H9 (cell line): ENCODE results near the gene TRPM8. TPM values are rescaled to one million over a fixed set of nuclear protein-coding genes. Genes with fewer than 3 reads are reported as not detected.

Experiments used
- DNase-seq: peaks from one replicate; pipeline ENCODE4 v3.0.0-alpha.2; 2017
- H2AFZ ChIP-seq: one replicate; pipeline ENCODE4 v1.6.1; 2013; ENCODE audit warnings: mild to moderate bottlenecking, low read length, control low read depth, moderate library complexity
- H2AK5ac ChIP-seq: 2 replicates; pipeline ENCODE4 v1.6.1; 2013; ENCODE audit warnings: low read length, control low read depth, mixed read lengths; ENCODE audit not compliant: insufficient read length
- H2BK120ac ChIP-seq: one replicate; pipeline ENCODE4 v1.6.1; 2013; ENCODE audit warnings: low read depth, mild to moderate bottlenecking, low read length, control low read depth, inconsistent platforms; ENCODE audit not compliant: poor library complexity, severe bottlenecking
- H2BK12ac ChIP-seq: 2 replicates; pipeline ENCODE4 v1.6.1; 2013; ENCODE audit warnings: low read length, control low read depth, mixed read lengths, low read depth; ENCODE audit not compliant: insufficient read length
- H2BK15ac ChIP-seq: 2 replicates; pipeline ENCODE4 v1.6.1; 2013; ENCODE audit warnings: low read depth, low read length, control low read depth
- H2BK20ac ChIP-seq: one replicate; pipeline ENCODE4 v1.6.1; 2013; ENCODE audit warnings: low read depth, mild to moderate bottlenecking, low read length, control low read depth, inconsistent platforms; ENCODE audit not compliant: poor library complexity, severe bottlenecking
- H2BK5ac ChIP-seq: 2 replicates; pipeline ENCODE4 v1.6.1; 2013; ENCODE audit warnings: low read length, control low read depth, mixed read lengths; ENCODE audit not compliant: insufficient read length
- H3K14ac ChIP-seq: 2 replicates; pipeline ENCODE4 v1.6.1; 2013; ENCODE audit warnings: low read length, control low read depth; ENCODE audit not compliant: insufficient read depth
- H3K18ac ChIP-seq: 2 replicates; pipeline ENCODE4 v1.6.1; 2013; ENCODE audit warnings: low read depth, mild to moderate bottlenecking, mixed read lengths, low read length, control low read depth; ENCODE audit not compliant: insufficient read length
- H3K23ac ChIP-seq: 2 replicates; pipeline ENCODE4 v1.6.1; 2013; ENCODE audit warnings: low read length, control low read depth, mixed read lengths, low read depth; ENCODE audit not compliant: insufficient read length
- H3K23me2 ChIP-seq: 2 replicates; pipeline ENCODE4 v1.6.1; 2013; ENCODE audit warnings: low read depth, mild to moderate bottlenecking, mixed read lengths, low read length, control low read depth; ENCODE audit not compliant: insufficient read length, poor library complexity, severe bottlenecking
- H3K27ac ChIP-seq: 2 replicates; pipeline ENCODE4 v1.5.1; 2013; ENCODE audit warnings: low read length, control low read depth, mixed read lengths, low read depth; ENCODE audit not compliant: insufficient read length
- H3K27me3 ChIP-seq: 2 replicates; pipeline ENCODE4 v1.6.1; 2013; ENCODE audit warnings: low read length, control low read depth, inconsistent platforms; ENCODE audit not compliant: insufficient read depth
- H3K4ac ChIP-seq: 2 replicates; pipeline ENCODE4 v1.6.1; 2013; ENCODE audit warnings: low read depth, mild to moderate bottlenecking, control low read depth, inconsistent platforms, low read length, moderate library complexity
- H3K4me1 ChIP-seq: 2 replicates; pipeline ENCODE4 v1.6.1; 2013; ENCODE audit warnings: low read length, control low read depth, inconsistent platforms; ENCODE audit not compliant: insufficient read depth
- H3K4me2 ChIP-seq: 2 replicates; pipeline ENCODE4 v1.6.1; 2013; ENCODE audit warnings: low read length, control low read depth, mixed read lengths; ENCODE audit not compliant: insufficient read length, insufficient read depth
- H3K56ac ChIP-seq: 2 replicates; pipeline ENCODE4 v1.6.1; 2013; ENCODE audit warnings: low read depth, mild to moderate bottlenecking, mixed read lengths, low read length, control low read depth; ENCODE audit not compliant: insufficient read length
- H3K79me1 ChIP-seq: 2 replicates; pipeline ENCODE4 v1.6.1; 2013; ENCODE audit warnings: low read depth, mild to moderate bottlenecking, moderate library complexity, low read length, control low read depth, inconsistent platforms; ENCODE audit not compliant: insufficient read depth, poor library complexity, severe bottlenecking
- H3K79me2 ChIP-seq: 2 replicates; pipeline ENCODE4 v1.6.1; 2013; ENCODE audit warnings: low read length, control low read depth, inconsistent platforms; ENCODE audit not compliant: insufficient read depth
- H3K9ac ChIP-seq: 2 replicates; pipeline ENCODE4 v1.6.1; 2013; ENCODE audit warnings: low read length, control low read depth, mixed read lengths; ENCODE audit not compliant: insufficient read length; ENCODE audit errors: extremely low read depth
- H3K9me3 ChIP-seq: one replicate; pipeline ENCODE4 v1.6.1; 2013; ENCODE audit warnings: low read depth, low read length, inconsistent platforms; ENCODE audit not compliant: control insufficient read depth
- H3T11ph ChIP-seq: one replicate; pipeline ENCODE4 v1.6.1; 2013; ENCODE audit warnings: mild to moderate bottlenecking, low read length, control low read depth, inconsistent platforms
- H4K20me1 ChIP-seq: one replicate; pipeline ENCODE4 v1.6.1; 2013; ENCODE audit not compliant: control insufficient read depth, insufficient read length, insufficient read depth
- H4K5ac ChIP-seq: 2 replicates; pipeline ENCODE4 v1.6.1; 2013; ENCODE audit warnings: low read depth, mild to moderate bottlenecking, mixed read lengths, low read length, control low read depth; ENCODE audit not compliant: insufficient read length
- H4K8ac ChIP-seq: replicated peaks from 2 replicates; pipeline ENCODE4 v1.6.1; 2013; ENCODE audit warnings: low read length, control low read depth, mixed read lengths, low read depth; ENCODE audit not compliant: insufficient read length
- H4K91ac ChIP-seq: 2 replicates; pipeline ENCODE4 v1.6.1; 2013; ENCODE audit warnings: low read depth, mild to moderate bottlenecking, moderate library complexity, mixed read lengths, low read length, control low read depth; ENCODE audit not compliant: insufficient read length
- H3K27ac Mint-ChIP-seq, 3 experiments: 2 replicates in 2 of 3; 3 replicates in 1 of 3; pipeline ENCODE4 v1.8.0; 2020 to 2021; ENCODE audit warnings: mixed read lengths in 3 of 3, mild to moderate bottlenecking in 1 of 3, moderate library complexity in 1 of 3
- H3K27me3 Mint-ChIP-seq: 2 replicates; pipeline ENCODE4 v1.8.0; 2021; ENCODE audit warnings: low read depth, mild to moderate bottlenecking, moderate library complexity, mixed read lengths
- H3K36me3 Mint-ChIP-seq, 3 experiments: 2 replicates in 2 of 3; 3 replicates in 1 of 3; pipeline ENCODE4 v1.8.0; 2020 to 2021; ENCODE audit warnings: low read depth in 3 of 3, mixed read lengths in 3 of 3; ENCODE audit not compliant: insufficient read depth in 1 of 3
- H3K4me1 Mint-ChIP-seq, 2 experiments: 2 replicates each; pipeline ENCODE4 v1.8.0; 2020; ENCODE audit warnings: mixed read lengths in 2 of 2
- H3K4me3 Mint-ChIP-seq, 2 experiments: 2 replicates in 1 of 2; 3 replicates in 1 of 2; pipeline ENCODE4 v1.8.0; 2020 to 2021; ENCODE audit warnings: mild to moderate bottlenecking in 2 of 2, mixed read lengths in 2 of 2, moderate library complexity in 1 of 2
- H3K9me3 Mint-ChIP-seq, 2 experiments: 2 replicates in 1 of 2; 3 replicates in 1 of 2; pipeline ENCODE4 v1.8.0; 2020; ENCODE audit warnings: mild to moderate bottlenecking in 2 of 2, mixed read lengths in 2 of 2, moderate library complexity in 1 of 2
- WGBS: extraction: QIAGEN DNeasy Blood & Tissue Kit; methylation state at CpG from one replicate; pipeline ENCODE4 v1.1.7; 2013; ENCODE audit warnings: missing lambda C conversion rate, low lambda C conversion rate, mixed read lengths; ENCODE audit not compliant: insufficient read length; ENCODE audit errors: extremely low coverage; 5-methylcytosine and 5-hydroxymethylcytosine counted together
- total RNA-seq: library from RNA; stranded (reverse); gene quantifications from 2 replicates; pipeline ENCODE4 v1.2.1, GENCODE V29; 2021
- TF ChIP-seq, protein P1 (sequence below): fragments of 200-600 bp; sonication (generic); conservative IDR thresholded peaks from 3 replicates; pipeline ENCODE4 v1.8.0; 2021; ENCODE audit warnings: antibody characterized with exemption, mild to moderate bottlenecking

Gene TRPM8
- total RNA-seq, 1 experiment from 2014 or later: 0.28 TPM

GRCh38 chr2:233907627-233908026, 9.5 kb upstream of the TRPM8 start:
- Histone ChIP-seq H3K23ac (no peak overlapping the region), H4K20me1 (no peaks in the 10 kb centered on the region), H3K4me1 (no peaks in the 10 kb centered on the region), H3K56ac (no peak overlapping the region), H2AK5ac (no peak overlapping the region), H3K79me1 (no peaks in the 10 kb centered on the region), H3K14ac (no peak overlapping the region), H3T11ph (no peak overlapping the region), H3K9ac (no peak overlapping the region), H3K4me2 (no peak overlapping the region), H4K8ac (no peak overlapping the region), H3K23me2 (no peaks in the 10 kb centered on the region), H3K4ac (no peak overlapping the region), H3K27me3 (no peaks in the 10 kb centered on the region), H2BK12ac (no peak overlapping the region), H4K5ac (no peak overlapping the region), H2BK15ac (no peak overlapping the region), H4K91ac (no peak overlapping the region), H3K9me3 (no peaks in the 10 kb centered on the region), H3K18ac (no peak overlapping the region), H2AFZ (no peak overlapping the region), H2BK20ac (no peak overlapping the region), H3K79me2 (no peaks in the 10 kb centered on the region), H3K27ac (no peak overlapping the region), H2BK5ac (no peak overlapping the region), H2BK120ac (no peak overlapping the region)
- Mint-ChIP-seq H3K27ac (no peak overlapping the region), H3K36me3 (no peaks in the 10 kb centered on the region; a peak in 1 of 7 replicates), H3K4me3 (no peak overlapping the region), H3K4me1 (no peaks in the 10 kb centered on the region), H3K9me3 (peaks cover 7 to 9% of the 10 kb centered on the region in 2 experiments; a peak in 3 of 5 replicates), H3K27me3 (peaks cover 46% of the 10 kb centered on the region)
- TF ChIP-seq, protein P1, sequence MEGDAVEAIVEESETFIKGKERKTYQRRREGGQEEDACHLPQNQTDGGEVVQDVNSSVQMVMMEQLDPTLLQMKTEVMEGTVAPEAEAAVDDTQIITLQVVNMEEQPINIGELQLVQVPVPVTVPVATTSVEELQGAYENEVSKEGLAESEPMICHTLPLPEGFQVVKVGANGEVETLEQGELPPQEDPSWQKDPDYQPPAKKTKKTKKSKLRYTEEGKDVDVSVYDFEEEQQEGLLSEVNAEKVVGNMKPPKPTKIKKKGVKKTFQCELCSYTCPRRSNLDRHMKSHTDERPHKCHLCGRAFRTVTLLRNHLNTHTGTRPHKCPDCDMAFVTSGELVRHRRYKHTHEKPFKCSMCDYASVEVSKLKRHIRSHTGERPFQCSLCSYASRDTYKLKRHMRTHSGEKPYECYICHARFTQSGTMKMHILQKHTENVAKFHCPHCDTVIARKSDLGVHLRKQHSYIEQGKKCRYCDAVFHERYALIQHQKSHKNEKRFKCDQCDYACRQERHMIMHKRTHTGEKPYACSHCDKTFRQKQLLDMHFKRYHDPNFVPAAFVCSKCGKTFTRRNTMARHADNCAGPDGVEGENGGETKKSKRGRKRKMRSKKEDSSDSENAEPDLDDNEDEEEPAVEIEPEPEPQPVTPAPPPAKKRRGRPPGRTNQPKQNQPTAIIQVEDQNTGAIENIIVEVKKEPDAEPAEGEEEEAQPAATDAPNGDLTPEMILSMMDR: no peak
- no CpG with 5 or more reads among the region's 3 CpGs for WGBS
- DNase-seq: no peak
